Hypothalamus (tissue), 51 donors: Measurements from ENCODE around the gene ARHGDIA.

Experiments used
- DNase-seq, 51 donors: peaks; one replicate each; lab custom pipeline; 2025; lab: John Stamatoyannopoulos, UW

ARHGDIA gene

DNA sequence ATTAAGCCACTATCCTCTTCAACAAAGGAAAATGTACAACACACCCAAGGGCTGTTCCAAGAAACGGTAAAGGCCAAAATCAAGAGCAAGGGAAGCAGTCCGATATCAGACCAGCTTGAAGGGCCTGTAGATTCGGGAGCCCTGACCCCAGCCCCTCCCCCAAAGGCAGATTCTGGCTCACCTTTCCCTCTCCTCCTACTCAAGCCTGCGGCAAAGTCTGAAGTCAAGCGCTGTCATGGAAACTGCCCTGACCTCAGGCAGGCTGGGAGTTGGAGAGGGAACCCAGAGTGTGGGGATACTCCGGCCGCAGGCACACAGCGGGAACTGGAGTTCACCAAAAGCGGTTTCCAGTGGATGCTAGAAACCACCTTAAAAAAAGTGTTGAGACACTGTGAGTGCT, 18.5 kb upstream of the ARHGDIA start:
- DNase-seq = no peak

DNA sequence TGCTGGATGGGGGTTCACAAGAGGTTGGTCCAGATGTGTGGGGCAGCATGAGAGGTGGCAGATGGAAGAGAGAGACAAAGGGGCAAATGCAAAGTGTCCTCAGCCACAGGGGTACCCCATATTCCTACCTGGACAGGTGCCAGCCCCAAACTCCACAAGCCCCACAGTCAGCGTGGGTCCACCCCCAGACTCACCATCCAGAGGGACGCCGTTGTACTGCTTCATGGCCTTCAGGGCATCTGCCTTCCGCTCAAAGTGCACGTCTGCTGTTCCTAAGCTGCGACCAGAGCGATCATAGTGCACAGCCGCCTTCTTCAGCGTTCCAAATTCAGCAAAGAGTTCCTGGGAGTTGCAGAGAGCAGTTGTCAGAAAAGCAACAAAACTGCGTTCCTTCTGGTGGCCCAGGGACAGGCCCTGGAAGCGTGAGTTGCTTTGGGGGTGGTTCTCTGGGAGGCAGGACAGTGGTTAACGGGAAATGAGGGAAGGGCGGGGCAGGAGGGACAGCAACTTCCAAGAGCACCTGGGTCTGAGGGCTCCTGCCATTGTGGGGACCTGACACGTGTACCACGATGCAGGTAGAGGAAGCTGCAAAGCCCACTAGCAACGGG, 18.0 kb upstream of the ARHGDIA start:
- DNase-seq = no peak

DNA sequence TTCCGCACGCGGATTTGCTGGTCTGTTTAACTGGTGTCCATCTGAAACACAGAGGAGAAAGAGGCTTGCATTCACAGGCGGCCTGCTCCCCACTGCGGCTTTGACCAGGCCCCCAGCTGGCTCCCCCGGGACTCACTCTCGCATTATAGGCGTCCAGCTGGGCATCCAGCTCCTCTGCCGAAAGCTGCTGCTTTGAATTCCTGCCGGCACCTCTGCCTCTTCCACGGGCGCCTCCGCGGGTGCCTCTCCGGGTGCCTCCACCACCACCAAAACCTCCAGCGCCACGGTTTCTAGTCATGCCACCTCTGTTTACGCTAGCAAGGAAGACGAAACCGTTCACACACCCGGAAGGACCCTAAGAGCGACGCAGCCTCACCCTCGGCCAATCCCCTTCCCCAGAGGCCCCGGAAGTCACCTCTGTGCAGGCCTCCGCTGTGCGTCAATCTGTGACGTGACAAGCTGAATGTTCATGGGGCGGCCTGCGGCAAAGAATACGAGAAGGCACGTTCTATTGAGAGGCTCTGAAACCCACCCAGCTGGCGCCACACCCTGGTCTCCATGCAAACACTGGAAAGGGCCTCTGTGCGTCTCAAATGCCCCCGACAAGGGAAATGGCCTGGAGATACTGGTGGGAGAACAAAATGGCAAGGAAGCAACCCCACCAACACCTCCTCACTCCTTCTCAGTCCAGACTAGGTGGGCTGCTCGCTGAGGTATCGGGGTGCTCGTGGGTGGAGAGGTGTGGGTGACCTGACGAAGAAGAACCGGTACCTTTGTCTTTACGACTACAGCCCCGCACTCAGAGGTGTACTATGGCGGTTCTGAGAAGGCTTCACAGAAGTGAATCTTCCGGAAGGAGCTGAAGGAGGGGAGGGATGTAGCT, 17.2 kb upstream of the ARHGDIA start:
- no peak for DNase-seq

DNA sequence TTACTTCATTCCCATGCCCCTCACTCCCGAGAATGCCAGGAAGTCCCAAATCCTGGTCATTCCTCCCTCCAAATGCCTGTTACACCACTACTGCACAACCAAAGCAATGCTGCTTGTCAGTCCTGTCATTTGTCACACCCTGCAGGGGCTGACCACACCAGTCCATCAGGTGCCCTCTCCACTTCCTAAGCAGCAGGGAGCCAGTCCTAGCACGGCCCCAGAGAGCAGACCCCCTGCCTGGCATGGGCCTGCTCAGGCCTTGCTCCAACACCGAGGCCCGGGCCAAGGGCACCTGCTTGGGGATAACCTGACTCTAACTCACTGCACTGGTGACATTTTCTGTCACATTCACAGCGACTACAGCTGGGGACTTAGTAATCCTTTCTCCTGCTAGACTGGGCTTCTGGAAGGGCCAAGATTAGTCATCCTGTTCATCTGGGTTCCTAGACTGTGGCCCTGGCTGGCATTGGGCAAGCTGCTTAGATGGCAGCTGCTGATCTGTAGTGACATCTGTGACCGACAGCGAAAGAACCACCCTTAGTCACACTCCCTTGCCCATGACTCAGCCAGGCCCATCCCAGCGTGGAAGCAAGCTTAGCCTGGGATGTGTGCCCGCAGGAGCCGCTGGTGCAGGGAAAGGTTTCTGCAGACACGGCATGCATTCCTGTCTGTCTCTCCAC, 14.9 kb upstream of the ARHGDIA start:
- DNase-seq = peak in 1 of 51 donors; percentile 48

DNA sequence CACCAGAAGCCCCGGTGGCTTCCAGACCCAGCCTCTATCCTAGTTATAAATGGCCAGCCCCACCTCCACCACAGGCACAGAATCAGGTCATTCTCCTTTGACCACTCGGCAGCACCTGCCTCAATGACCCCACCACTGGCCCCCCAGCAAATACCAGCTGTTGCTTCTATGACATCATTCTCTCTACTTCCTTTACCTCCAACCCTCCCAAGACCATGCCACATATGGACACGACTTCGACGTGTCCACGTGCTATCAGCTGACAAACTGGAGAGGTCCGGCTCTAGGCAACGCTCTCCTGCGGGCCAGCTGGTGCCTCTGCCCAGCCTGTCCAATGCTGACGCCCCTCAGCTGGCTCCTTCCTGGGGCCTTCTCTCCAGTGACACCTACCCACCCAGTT, 14.3 kb upstream of the ARHGDIA start:
- DNase-seq = no peak

DNA sequence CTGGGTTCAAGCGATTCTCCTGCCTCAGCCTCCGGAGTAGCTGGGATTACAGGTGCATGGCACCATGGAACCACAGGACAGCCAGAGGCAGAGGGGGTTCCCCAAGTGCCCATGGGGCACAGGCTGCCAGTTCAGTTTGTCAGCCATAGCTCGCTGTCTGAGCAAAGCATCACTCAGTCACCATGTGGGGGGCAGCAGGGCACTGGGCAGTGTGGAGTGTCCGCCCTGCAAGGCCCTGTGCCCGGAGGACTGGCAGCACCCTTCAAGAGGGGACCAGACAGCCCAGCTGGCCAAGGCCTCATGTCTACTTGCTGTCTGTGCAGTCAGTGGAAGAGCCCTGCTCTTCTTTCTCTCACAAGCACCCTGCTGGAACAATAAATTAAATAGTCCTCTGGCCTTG, 13.8 kb upstream of the ARHGDIA start:
- no peak for DNase-seq

DNA sequence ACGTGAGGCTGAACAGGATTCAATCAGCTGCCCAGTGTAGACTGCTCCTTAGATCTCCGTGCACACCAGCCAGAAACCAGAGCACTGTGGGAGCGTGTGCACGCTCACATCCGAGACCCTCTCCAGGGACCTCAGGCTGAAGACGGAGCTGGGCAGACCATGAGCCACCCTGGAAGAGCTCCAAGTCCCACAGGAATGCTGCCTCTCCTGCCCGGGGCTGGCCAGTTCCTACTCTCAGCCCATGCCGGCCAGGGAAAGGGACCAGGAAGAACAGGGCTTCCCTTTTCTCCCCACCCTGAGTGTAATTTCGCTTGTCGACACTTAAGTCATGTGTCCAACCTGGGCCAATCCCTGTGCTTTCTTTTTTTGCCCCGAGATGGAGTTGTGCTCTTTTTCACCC, 13.4 kb upstream of the ARHGDIA start:
- no peak for DNase-seq

DNA sequence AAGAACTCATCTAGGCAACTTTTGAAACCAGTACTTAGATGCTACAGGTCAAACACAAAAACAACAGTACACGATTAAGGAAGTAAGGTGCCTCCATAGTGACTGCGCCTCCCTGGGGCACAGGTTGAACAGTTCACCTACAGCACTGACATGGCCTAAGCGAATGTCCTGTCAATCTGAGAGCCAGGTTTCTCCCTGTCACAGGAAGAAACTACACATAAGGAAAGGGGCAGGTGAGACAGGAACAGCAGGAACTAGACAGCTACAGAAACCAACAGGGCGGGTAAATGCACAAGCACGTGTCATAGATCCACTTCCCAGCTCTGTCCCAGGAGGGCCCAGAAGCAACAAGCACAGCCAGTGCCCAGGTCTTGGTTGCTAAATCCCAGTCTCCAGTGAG, 8.0 kb upstream of the ARHGDIA start:
- no peak for DNase-seq

DNA sequence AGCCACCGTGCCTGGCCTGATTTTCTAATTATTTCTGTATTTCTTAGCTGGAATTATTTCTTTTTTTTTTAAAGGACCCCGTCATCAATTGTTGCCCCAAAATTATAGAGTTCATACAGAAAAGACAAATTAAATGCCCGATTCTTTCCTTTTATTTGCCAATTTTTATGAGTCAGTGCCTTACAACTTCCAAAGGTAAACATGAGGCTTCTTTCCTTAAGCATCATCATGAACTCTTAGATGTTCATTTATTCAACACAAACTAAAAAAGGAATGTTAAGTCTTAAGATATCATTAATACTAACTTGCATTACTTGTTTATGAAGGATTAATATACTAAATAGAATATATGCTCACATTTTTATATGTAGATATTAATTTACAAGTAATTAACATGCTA, 7.2 kb upstream of the ARHGDIA start:
- no peak for DNase-seq

DNA sequence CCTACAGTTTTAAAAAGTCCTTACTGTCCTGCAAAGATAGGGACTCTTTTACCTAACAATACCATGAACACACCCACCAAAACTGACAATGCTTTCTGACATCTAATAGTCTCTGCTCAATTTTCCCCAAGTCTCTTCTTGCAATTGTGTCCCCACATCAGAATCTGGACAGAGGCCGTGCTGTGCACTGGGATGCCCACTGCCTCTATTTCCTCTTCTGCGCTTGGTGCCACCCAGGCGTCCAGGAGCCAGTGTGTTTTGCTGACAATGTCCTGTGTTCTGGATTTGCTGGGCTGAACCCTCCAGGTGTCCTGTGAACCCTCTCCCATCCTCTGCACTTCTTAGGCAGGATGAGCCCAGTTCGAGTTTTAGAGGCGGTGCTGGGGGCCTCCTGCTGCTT, 6.4 kb upstream of the ARHGDIA start:
- DNase-seq = no peak

DNA sequence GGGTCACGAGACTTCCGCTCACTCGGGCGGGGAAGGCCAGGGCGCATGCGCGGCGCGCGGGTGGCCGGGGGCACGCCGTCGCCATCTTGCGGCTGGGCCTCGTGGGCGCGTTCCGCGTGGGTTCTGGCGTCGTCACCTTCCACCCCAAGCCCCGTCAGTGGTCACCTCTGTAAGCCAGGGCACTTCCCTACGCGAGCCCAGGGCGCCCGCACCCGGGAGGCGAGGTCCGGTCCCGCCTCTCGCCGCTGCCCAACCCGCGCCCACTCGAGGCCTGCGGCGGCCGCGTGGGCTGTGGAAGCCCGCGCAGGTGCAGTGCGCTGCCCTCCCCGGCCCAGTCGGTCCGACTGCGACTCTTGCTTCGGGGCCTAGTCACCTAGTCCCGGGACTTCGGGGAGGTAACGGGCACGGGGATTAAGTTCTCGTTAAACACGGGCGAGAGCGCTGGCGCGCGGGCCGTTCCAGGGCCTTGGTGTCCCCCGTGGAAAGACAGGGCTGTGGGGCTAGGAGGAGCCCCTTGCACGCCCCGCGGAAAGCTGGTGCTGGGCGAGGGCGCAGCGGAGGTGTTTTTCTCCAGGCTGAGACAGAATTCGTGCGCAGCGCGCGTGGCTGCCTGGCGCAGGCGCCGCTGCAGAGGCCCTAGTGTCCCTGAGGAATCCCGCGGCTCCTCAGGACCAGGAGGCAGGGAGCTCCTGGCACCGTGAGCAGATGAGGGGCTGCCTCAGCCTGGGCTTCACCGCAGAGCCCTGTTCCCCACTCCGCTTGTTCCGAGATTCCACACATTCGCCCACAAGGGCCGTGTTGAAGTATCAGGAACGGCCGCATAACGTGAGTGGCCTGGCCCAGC, 472 bp upstream of the ARHGDIA start:
- DNase-seq = peak; percentile 58 to 95 (median 85)

DNA sequence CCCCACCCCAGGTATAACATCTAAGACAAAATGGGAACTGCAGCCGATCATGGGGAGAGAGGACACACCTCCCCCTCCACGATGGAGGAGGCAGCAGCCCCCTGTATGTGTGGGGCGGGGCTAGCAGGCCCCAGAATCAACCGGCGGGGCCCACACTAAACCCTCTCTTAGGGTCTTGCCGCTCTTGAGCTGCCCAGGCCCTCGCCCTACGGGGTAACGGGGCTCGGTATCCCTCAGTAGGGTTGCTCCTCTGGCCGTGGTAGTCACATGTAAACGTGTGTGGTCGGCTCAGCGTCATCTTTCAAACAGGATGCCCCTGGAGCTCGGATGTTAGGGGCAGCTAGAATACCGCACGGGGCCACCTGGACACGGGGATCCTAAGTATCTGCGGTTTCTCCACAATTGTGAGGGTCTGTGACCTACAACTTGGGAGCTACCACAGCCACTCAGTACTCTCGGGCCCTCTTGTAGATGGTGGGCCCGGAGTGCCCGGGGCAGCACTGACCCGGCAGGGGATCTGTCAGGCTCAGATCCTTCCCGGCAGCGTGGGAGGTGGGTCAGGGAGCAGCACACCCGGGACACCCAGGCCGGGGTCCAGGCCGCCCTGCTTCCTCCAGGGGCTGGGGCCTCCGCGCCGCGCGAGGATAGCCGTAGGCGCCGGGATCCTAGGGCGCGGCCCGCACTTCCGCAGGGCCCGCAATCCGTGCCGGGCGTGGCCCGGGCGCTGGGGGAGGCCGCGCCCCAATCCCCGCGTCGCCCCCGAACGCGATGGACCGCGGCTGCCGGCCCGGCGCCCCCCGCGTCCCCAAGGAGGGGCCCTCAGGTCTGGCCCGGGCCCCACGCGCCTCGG, 781 bp downstream of the ARHGDIA start:
- peak in 2 of 51 donors; percentile 2 to 16 for DNase-seq

DNA sequence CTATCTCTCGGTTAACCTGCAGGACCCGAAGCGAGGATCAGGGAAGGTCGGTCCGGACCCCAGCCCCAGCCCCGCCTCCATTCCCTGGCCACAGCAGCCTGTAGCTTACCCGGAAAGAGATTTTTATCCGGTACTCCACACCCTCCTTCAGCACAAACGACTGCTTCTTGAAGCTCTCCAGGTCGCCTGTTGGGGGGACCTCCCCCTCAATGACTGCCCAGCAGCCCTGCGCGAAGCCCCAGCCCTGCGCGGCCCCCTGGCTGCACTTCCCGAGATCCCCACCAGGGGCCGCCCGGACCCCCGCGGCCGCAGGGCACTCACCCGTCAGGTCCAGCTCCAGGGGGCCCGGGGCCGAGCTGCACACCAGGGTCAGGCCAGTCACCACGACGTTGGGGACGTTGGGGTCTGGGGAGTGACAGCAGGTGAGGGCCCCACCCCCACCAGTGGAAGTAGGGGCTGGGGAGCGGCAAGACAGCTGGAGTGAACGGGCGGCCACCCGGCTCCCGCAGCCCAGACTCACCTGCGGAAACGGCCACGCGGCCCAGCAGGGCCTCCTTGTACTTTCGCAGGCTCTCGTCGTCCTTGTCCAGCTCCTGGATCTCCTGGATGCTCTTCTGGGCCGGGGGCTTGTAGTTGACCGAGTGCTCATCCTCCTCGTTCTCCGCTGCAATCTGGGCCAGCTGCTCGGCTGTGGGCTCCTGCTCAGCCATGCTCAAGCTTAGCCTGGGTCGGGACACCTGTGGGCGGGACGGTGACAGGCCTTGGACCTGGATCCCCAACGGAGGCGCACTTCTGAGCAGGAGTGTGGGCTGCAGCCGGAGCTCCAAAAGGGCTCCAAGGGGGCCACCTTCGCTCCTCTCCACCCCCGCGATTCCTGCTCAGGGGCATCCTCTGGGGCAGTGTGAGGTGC, 1.7 kb downstream of the ARHGDIA start:
- DNase-seq = peak in 6 of 51 donors; percentile 13 to 34 (median 25)

DNA sequence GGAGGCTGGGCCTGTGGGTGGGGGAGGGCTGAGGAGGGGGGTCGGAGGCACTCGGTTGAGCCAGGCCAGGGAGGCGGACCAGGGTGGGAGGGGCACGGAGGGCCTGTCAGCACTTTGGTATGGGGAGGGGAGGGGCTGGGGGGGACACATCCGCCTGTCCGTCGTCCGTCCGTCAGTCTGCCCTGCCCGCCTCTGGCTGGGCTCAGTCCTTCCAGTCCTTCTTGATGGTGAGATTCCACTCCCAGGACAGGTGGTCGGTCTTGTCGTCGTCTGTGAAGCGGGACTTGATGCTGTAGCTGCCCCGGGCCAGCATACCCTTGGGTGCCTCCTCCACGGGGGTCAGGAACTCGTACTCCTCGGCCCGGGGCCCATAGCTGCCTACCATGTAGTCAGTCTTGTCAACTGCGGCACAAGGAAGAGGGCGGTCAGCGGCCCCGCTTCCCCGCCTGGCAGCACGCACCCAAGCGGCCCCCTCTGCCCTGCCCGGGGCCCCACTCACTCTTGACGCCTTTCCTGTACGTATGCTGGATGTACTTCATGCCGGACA, 2.4 kb downstream of the ARHGDIA start:
- no peak for DNase-seq

DNA sequence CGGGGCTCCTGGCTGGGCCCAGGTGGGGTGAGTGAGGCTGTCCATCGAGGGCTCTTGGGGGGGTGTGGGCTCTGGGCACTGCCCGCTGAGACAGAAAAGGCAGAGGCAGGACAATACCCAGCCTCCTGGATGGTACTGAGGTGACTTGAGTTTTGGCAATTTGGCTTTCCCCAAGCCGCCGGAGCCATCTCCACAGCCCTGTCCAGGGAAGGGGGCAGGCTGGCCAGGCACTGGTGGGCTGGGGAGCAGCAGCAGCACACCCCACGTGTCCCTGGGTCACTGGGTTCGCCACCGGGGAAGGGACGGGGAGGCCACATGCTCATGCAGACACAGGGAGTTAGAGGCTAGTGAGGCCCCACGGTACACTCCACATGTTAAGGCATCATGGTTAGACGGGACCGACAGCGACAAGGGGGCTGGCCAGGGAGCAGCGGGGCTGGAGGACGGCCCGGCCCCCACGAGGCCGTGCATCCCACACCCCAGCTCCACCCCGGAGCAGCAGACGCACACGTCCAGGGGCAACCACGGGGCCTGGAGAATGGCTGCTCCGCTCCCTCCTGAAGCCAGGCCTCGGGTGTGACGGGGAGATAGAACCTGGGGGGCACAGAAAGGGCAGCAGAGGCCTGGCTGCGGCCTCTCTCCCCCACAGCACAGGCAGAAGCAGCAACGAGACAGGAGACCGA, 3.0 kb downstream of the ARHGDIA start:
- no peak for DNase-seq

DNA sequence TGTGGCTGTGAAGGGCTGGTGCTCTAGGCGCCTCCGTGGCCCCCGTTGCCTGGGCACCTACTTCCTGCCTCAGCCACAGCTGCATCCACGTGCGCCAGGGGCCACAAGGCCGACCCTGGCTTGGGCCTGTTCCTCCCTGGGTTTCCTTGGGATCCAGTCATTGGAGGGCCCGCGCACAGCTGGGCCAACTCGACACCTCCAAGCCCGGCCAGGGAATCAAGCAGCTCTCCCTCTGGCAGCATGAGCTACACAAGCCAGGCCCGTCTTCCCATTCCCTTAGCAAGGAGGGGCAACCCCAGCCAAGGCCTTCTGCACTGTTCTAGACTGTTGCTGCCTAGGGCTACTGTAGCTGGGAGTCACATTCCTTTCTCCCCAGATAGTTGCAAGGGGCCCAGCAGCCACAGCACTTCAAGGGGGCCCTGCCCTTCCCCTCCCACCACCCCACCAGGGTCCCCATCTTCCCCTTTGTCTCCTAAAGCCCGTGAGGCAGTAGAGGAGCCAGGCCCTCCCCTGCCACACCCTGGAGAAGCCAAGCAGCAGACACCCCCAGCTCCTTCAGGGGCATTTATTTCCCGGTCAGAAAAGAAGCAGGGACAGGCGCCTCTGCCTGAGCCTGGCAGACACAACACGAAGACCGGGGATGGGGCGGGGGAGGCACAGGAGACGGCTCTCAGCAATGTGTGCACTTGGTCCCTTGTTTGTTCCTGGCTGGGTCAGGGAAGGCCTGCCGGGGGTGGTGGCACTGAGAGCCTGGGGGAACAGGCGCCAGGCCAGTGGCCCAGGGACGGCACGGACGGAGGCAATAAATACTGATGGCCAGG, 3.8 kb downstream of the ARHGDIA start:
- no peak for DNase-seq
